K562 (cell line): Measurements from ENCODE around the gene TMEM252. TPM values are rescaled to one million over a fixed set of nuclear protein-coding genes. Genes with fewer than 3 reads are reported as not detected.

ENCODE experiments used
- ATAC-seq: fragments of 200-7000 bp; cut with Tn5 transposase; 3 replicates; pipeline ENCODE4 v1.9.1; 2020; ENCODE audit warnings: moderate library complexity
- BruUV-seq: library from RNA; stranded (reverse); fragments of 400-500 nt; replicated peaks from 2 replicates; lab custom pipeline; 2021; lab: Mats Ljungman, UMichigan
- CTCF ChIA-PET: fragments of 300-600 bp; formaldehyde crosslinking; extraction: SDS; loops from one replicate; lab custom pipeline; 2021; ENCODE audit warnings: low intra/inter-chr PET ratio; lab: Yijun Ruan, JAX
- POLR2A ChIA-PET: fragments of 300-600, 350-650 bp; sonication (Branson Sonifier 250); formaldehyde crosslinking; extraction: SDS; loops from one replicate; lab custom pipeline; 2021; ENCODE audit warnings: antibody characterized with exemption, inconsistent platforms; lab: Yijun Ruan, JAX
- DNase-seq, 4 experiments: peaks; one replicate each; pipeline versions ENCODE4 v3.0.0 to v3.0.0-alpha.2; 2011 to 2018; ENCODE audit warnings: low spot score in 3 of 4, mixed read lengths in 3 of 4; ENCODE audit errors: extremely low read depth in 1 of 4
- FAIRE-seq: peaks from 2 replicates; lab custom pipeline; 2011; peaks lifted over from hg19 to GRCh38; lab: Jason Lieb, UNC
- H2AFZ ChIP-seq: 2 replicates; pipeline ENCODE4 v1.6.0; 2011; ENCODE audit warnings: low read depth, low read length, control low read depth, inconsistent platforms
- H3K27ac ChIP-seq: fragments of 200-600 bp; 3 replicates; pipeline ENCODE4 v1.8.0; 2011; ENCODE audit warnings: low read depth, mild to moderate bottlenecking, control low read depth, inconsistent platforms, low read length, moderate library complexity, mixed read lengths; ENCODE audit errors: extremely low read depth
- H3K27me3 ChIP-seq, 2 experiments: fragments of 300-600 bp in 1 of 2; 2 replicates in 1 of 2; 3 replicates in 1 of 2; pipeline versions ENCODE4 v1.6.0 to v1.8.0; 2011; ENCODE audit warnings: inconsistent platforms in 2 of 2, low read length in 2 of 2, mild to moderate bottlenecking in 1 of 2, mixed read lengths in 1 of 2, moderate library complexity in 1 of 2; ENCODE audit not compliant: control insufficient read depth in 2 of 2, insufficient read depth in 2 of 2
- H3K36me3 ChIP-seq: fragments of 300-600 bp; 3 replicates; pipeline ENCODE4 v1.8.0; 2011; ENCODE audit warnings: mild to moderate bottlenecking, low read length, inconsistent platforms; ENCODE audit not compliant: control insufficient read depth, insufficient read depth
- H3K4me1 ChIP-seq, 2 experiments: fragments of 200-600 bp in 1 of 2; replicated peaks in 1 of 2; 2 replicates in 1 of 2; 3 replicates in 1 of 2; pipeline versions ENCODE4 v1.5.1 to v1.8.0; 2011; ENCODE audit warnings: inconsistent platforms in 2 of 2, low read length in 2 of 2, mild to moderate bottlenecking in 1 of 2, mixed read lengths in 1 of 2, moderate library complexity in 1 of 2; ENCODE audit not compliant: control insufficient read depth in 2 of 2, insufficient read depth in 2 of 2
- H3K4me2 ChIP-seq: 2 replicates; pipeline ENCODE4 v1.6.1; 2011; ENCODE audit warnings: low read length, control low read depth, inconsistent platforms, mixed read lengths; ENCODE audit not compliant: insufficient read depth
- H3K4me3 ChIP-seq: fragments of 200-600 bp; sonication (generic), shearing (Covaris generic); 2 replicates; pipeline ENCODE4 v1.5.1; 2016; ENCODE audit warnings: control low read depth, inconsistent platforms
- H3K79me2 ChIP-seq: fragments of 200-600 bp; 3 replicates; pipeline ENCODE4 v1.8.0; 2011; ENCODE audit warnings: low read length, inconsistent platforms; ENCODE audit not compliant: control insufficient read depth, insufficient read depth
- H3K9ac ChIP-seq, 2 experiments: 2 replicates each; pipeline versions ENCODE4 v1.6.0 to v1.6.1; 2011; ENCODE audit warnings: low read depth in 2 of 2, low read length in 2 of 2, control low read depth in 1 of 2, inconsistent platforms in 1 of 2, mild to moderate bottlenecking in 1 of 2, mixed read lengths in 1 of 2; ENCODE audit not compliant: insufficient read depth in 1 of 2
- H3K9me1 ChIP-seq: one replicate; pipeline ENCODE4 v1.6.0; 2011; ENCODE audit warnings: inconsistent platforms, mild to moderate bottlenecking, low read length, moderate library complexity; ENCODE audit not compliant: control insufficient read depth, insufficient read depth
- H3K9me3 ChIP-seq: replicated peaks from 2 replicates; pipeline ENCODE4 v1.5.1; 2011; ENCODE audit warnings: low read depth, low read length, inconsistent platforms; ENCODE audit not compliant: control insufficient read depth, insufficient read depth
- H4K20me1 ChIP-seq: replicated peaks from 2 replicates; pipeline ENCODE4 v1.6.1; 2011; ENCODE audit warnings: low read length, inconsistent platforms, mixed read lengths; ENCODE audit not compliant: control insufficient read depth, insufficient read depth
- CBFA2T2 ChIP-seq: fragments of 450-650 bp; conservative IDR thresholded peaks from 2 replicates; pipeline ENCODE4 v1.6.1; 2017; ENCODE audit warnings: mild to moderate bottlenecking
- CBFA2T3 ChIP-seq: fragments of 450-650 bp; IDR thresholded peaks from 2 replicates; pipeline ENCODE4 v1.6.1; 2017
- ELK3 ChIP-seq: fragments of 450-650 bp; formaldehyde crosslinking; IDR thresholded peaks from 2 replicates; pipeline ENCODE4 v1.4.0; 2020; ENCODE audit warnings: mild to moderate bottlenecking
- FUS ChIP-seq: fragments of 200-400 bp; formaldehyde crosslinking; optimal IDR thresholded peaks from 2 replicates; pipeline ENCODE3; 2017; ENCODE audit warnings: low read depth, low read length
- JUND ChIP-seq, 2 experiments: IDR thresholded peaks; 2 replicates in 1 of 2; 3 replicates in 1 of 2; pipeline ENCODE4 v1.6.1; 2011; ENCODE audit warnings: borderline replicate concordance in 2 of 2, low read depth in 2 of 2, low read length in 2 of 2, improper control_type of control experiment in 1 of 2, missing biosample characterization in 1 of 2, missing genetic modification characterization in 1 of 2, missing genetic modification reagents in 1 of 2
- MAX ChIP-seq: sonication (generic); formaldehyde crosslinking; IDR thresholded peaks from 2 replicates; pipeline ENCODE4 v1.9.0; 2022; ENCODE audit warnings: mild to moderate bottlenecking, missing genetic modification reagents
- MLLT1 ChIP-seq, 2 experiments: fragments of 450-650 bp; IDR thresholded peaks; 2 replicates each; pipeline ENCODE4 v1.6.1; 2016
- TCF7L2 ChIP-seq: fragments of 150-350 bp; IDR thresholded peaks from 2 replicates; pipeline ENCODE4 v1.6.1; 2016; ENCODE audit warnings: low read depth, mild to moderate bottlenecking, low read length, moderate library complexity
- ZNF134 ChIP-seq: fragments of 250-450 bp; sonication (Bioruptor Pico); conservative IDR thresholded peaks from 2 replicates; pipeline ENCODE4 v1.4.0; 2020
- ZNF24 ChIP-seq: fragments of 450-650 bp; IDR thresholded peaks from 2 replicates; pipeline ENCODE4 v1.6.1; 2016
- WGBS: fragments of 100-300 bp; shearing (Covaris generic); methylation state at CpG from one replicate; pipeline ENCODE4 v1.1.6; 2016; ENCODE audit warnings: low coverage, mixed read lengths; ENCODE audit not compliant: insufficient coverage; ENCODE audit errors: missing lambda C conversion rate; 5-methylcytosine and 5-hydroxymethylcytosine counted together
- in situ Hi-C: fragments of 300-500 bp; cut with MboI; formaldehyde crosslinking; loops from 4 replicates; pipeline ENCODE4 v1.15.0; 2018; ENCODE audit warnings: inconsistent platforms, mixed read lengths
- intact Hi-C: fragments of 100-400 bp; cut with micrococcal nuclease; formaldehyde crosslinking; loops from 2 replicates; pipeline ENCODE4 v1.14.2; 2022
- polyA plus RNA-seq, 8 experiments: library from polyadenylated mRNA; depleted of rRNA in 4 of 8; stranded (reverse) in 5 of 8; unstranded in 3 of 8; fragments of >200 nt; fragmentation: Nextera tagmentation in 2 of 8; fragmentation: Illumina TruSeq in 1 of 8; extraction: Ambion mirVana in 2 of 8; extraction: Trizol in 1 of 8; gene quantifications; 2 replicates each; pipeline versions ENCODE4 v1.2.1 to v1.2.3, GENCODE V29; 2011 to 2014; ENCODE audit warnings: inconsistent platforms in 1 of 8, missing spikeins in 1 of 8
- total RNA-seq, 7 experiments: library from RNA; depleted of rRNA in 6 of 7; stranded (reverse); fragments of >200 nt in 6 of 7; fragmentation: Illumina TruSeq in 2 of 7; extraction: Trizol in 2 of 7; gene quantifications; 2 replicates each; pipeline versions ENCODE4 v1.2.1 to v1.2.3, GENCODE V29; 2011 to 2021; ENCODE audit warnings: low replicate concordance in 1 of 7

The TMEM252 gene
- total and polyA plus RNA-seq, 9 of the 15 experiments (the other 6 are each of a cell fraction or from before 2014, with no cell fraction given) = not detected

- in situ Hi-C loops = no loop called here
- Histone ChIP-seq H3K9ac (no peak overlapping the region), H2AFZ (no peak overlapping the region), H3K9me3 (no peaks in the 10 kb centered on the region), H3K79me2 (no peaks in the 10 kb centered on the region), H4K20me1 (no peaks in the 10 kb centered on the region), H3K27ac (no peak overlapping the region), H3K27me3 (0 out of 5 replicates have a peak, but pooled peaks cover 0 to 3% of the 10 kb centered on the region in 2 experiments), H3K4me1 (no peaks in the 10 kb centered on the region), H3K4me2 (no peak overlapping the region), H3K36me3 (no peaks in the 10 kb centered on the region), H3K4me3 (no peak overlapping the region), H3K9me1 (no peaks in the 10 kb centered on the region)
- intact Hi-C loops = no loop called here
- WGBS = 0% methylated on average over 1 of the region's 3 CpGs
- TF ChIP-seq FUS (no peak), TCF7L2 (no peak), MLLT1 (IDR thresholded peaks at IDR 0.05) (no peak), JUND (IDR thresholded peaks at IDR 0.05; ENCODE audit: borderline replicate concordance, low read depth, low read length) (no peak), JUND (tag; IDR thresholded peaks at IDR 0.05; ENCODE audit: borderline replicate concordance, low read depth, low read length) (no peak), ZNF24 (no peak), ELK3 (CRISPR knock-in tag) (no peak), CBFA2T3 (no peak), CBFA2T2 (no peak), ZNF134 (CRISPR knock-in tag) (no peak), MAX (no peak)
- ChIA-PET POLR2A (no interaction called here), CTCF (no interaction called here)
- DNase-seq (no peak), FAIRE-seq (no peak), ATAC-seq (no peak)
- no TSS peak for BruUV-seq
Observed at GRCh38 chr9:68548241-68548640, 7.6 kb upstream of the TMEM252 start.
